ENCODE data around the gene GALNT17. TPM values are rescaled to one million over a fixed set of nuclear protein-coding genes. Genes with fewer than 3 reads are reported as not detected.

GALNT17 gene
- total RNA-seq, 4 donors from 2014 or later = 51.1 to 95.6 (median 69.8) TPM

- intact Hi-C loops (cut with DNase I) = no loop called here
- no peak overlapping the region for H3K27ac ChIP-seq (replicated peaks in 1 of 4)
- H3K4me1 ChIP-seq = no peaks in the 10 kb centered on the region
- DNase-seq (ENCODE audit: extremely low spot score) = no peak
- H3K27me3 ChIP-seq = no peaks in the 10 kb centered on the region
- peaks cover 0 to 7% (median 0%) of the 10 kb centered on the region in 4 donors for H3K9me3 ChIP-seq
- 79% methylated on average over 5 of the region's 5 CpGs for WGBS
- TF ChIP-seq CTCF (IDR thresholded peaks at IDR 0.05) (no peak), EP300 (IDR thresholded peaks at IDR 0.05) (no peak), POLR2AphosphoS5 (IDR thresholded peaks at IDR 0.05) (no peak), POLR2A (IDR thresholded peaks at IDR 0.05; ENCODE audit: low read depth) (no peak)
- H3K4me3 ChIP-seq = no peak overlapping the region
- H3K36me3 ChIP-seq = no peaks in the 10 kb centered on the region
Measured at GRCh38 chr7:71372991-71373390, 241.0 kb downstream of the GALNT17 start.

GRCh38 chr7:71377062-71377461 lies 245.1 kb downstream of the GALNT17 start:
- no peak for TF ChIP-seq POLR2A (IDR thresholded peaks at IDR 0.05; ENCODE audit: low read depth)
- no peak for TF ChIP-seq POLR2AphosphoS5 (IDR thresholded peaks at IDR 0.05)
- TF ChIP-seq EP300 (IDR thresholded peaks at IDR 0.05) = no peak
- TF ChIP-seq CTCF (IDR thresholded peaks at IDR 0.05) = no peak
- no peak overlapping the region for H3K4me3 ChIP-seq
- no peaks in the 10 kb centered on the region for H3K27me3 ChIP-seq
- H3K36me3 ChIP-seq = no peaks in the 10 kb centered on the region
- 60% methylated on average over 3 of the region's 3 CpGs for WGBS
- no peak overlapping the region for H3K27ac ChIP-seq (replicated peaks in 1 of 4)
- peaks cover 0 to 7% (median 0%) of the 10 kb centered on the region in 4 donors for H3K9me3 ChIP-seq
- intact Hi-C loops (cut with DNase I) = no loop called here
- no peak for DNase-seq (ENCODE audit: extremely low spot score)
- H3K4me1 ChIP-seq = no peaks in the 10 kb centered on the region

DNA sequence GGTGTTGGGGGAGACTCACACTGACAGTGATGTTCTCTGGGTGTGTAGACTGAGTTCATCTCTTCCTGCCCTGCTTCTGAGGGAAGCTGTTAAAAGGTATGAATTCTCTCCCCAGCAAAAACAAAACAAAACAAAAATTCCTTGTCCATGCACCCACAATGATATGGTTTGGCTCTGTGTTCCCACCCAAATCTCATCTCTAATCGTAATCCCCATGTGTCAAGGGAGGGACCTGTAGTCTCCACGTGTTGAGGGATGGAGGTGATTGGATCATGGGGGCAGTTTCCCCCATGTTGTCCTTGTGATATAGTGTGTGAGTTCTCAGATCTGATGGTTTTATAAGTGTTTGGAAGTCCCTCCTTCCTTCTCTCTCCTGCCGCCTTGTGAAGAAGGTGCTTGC lies 245.5 kb downstream of the GALNT17 start:
- peaks cover 0 to 7% (median 0%) of the 10 kb centered on the region in 4 donors for H3K9me3 ChIP-seq
- no peak for DNase-seq (ENCODE audit: extremely low spot score)
- no peak overlapping the region for H3K4me3 ChIP-seq
- TF ChIP-seq CTCF (IDR thresholded peaks at IDR 0.05) = no peak
- TF ChIP-seq POLR2AphosphoS5 (IDR thresholded peaks at IDR 0.05) = no peak
- TF ChIP-seq POLR2A (IDR thresholded peaks at IDR 0.05; ENCODE audit: low read depth) = no peak
- TF ChIP-seq EP300 (IDR thresholded peaks at IDR 0.05) = no peak
- WGBS = 81% methylated on average over 2 of the region's 3 CpGs
- no peaks in the 10 kb centered on the region for H3K27me3 ChIP-seq
- H3K27ac ChIP-seq (replicated peaks in 1 of 4) = no peak overlapping the region
- H3K36me3 ChIP-seq = no peaks in the 10 kb centered on the region
- intact Hi-C loops (cut with DNase I) = no loop called here
- no peaks in the 10 kb centered on the region for H3K4me1 ChIP-seq

GRCh38 chr7:71384094-71384493 lies 252.2 kb downstream of the GALNT17 start:
- TF ChIP-seq CTCF (IDR thresholded peaks at IDR 0.05) (no peak), POLR2AphosphoS5 (IDR thresholded peaks at IDR 0.05) (no peak), EP300 (IDR thresholded peaks at IDR 0.05) (no peak), POLR2A (IDR thresholded peaks at IDR 0.05; ENCODE audit: low read depth) (no peak)
- no peaks in the 10 kb centered on the region for H3K4me1 ChIP-seq
- no peaks in the 10 kb centered on the region for H3K27me3 ChIP-seq
- no peaks in the 10 kb centered on the region for H3K9me3 ChIP-seq
- intact Hi-C loops (cut with DNase I) = no loop called here
- 91% methylated on average over 5 of the region's 5 CpGs for WGBS
- H3K27ac ChIP-seq (replicated peaks in 1 of 4) = no peak overlapping the region
- H3K36me3 ChIP-seq = peaks cover 0 to 10% (median 4%) of the 10 kb centered on the region in 4 donors
- no peak overlapping the region for H3K4me3 ChIP-seq
- no peak for DNase-seq (ENCODE audit: extremely low spot score)

DNA sequence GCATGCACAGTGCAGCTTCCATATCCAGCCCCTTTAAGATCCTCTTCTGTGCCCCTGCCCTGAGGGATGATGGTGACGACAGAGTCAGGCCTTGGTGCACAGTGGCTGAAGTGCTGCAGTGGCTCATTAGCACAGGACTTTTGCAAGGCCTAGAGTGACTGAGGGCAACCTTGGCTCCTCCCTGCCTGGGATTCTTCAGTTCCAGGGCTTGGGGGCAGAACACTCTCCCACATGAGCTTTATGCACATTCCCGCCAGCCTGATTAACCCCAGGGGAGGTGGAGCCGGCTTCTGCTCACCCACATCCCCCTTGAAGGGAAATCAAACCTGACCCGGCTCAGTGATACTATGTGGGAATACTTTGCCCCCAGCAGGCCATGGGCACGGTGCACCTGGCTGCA lies 253.4 kb downstream of the GALNT17 start:
- TF ChIP-seq POLR2A (IDR thresholded peaks at IDR 0.05; ENCODE audit: low read depth) (no peak), EP300 (IDR thresholded peaks at IDR 0.05) (no peak), POLR2AphosphoS5 (IDR thresholded peaks at IDR 0.05) (no peak), CTCF (IDR thresholded peaks at IDR 0.05) (no peak)

More for the DNA sequence above, 253.4 kb downstream of the GALNT17 start:
- intact Hi-C loops (cut with DNase I) = no loop called here
- Histone ChIP-seq H3K4me3 (no peak overlapping the region), H3K27ac (replicated peaks in 1 of 4) (no peak overlapping the region), H3K36me3 (peaks cover 0 to 12% (median 5%) of the 10 kb centered on the region in 4 donors), H3K27me3 (no peaks in the 10 kb centered on the region), H3K4me1 (no peaks in the 10 kb centered on the region), H3K9me3 (no peaks in the 10 kb centered on the region)
- no peak for DNase-seq (ENCODE audit: extremely low spot score)
- WGBS = 86% methylated on average over 2 of the region's 5 CpGs

Data from esophagus muscularis mucosa (tissue), 4 donors.